ENCODE results near the gene AMMECR1. TPM values are rescaled to one million over a fixed set of nuclear protein-coding genes. Genes with fewer than 3 reads are reported as not detected.

AMMECR1 gene
- total and polyA plus RNA-seq, 2 of the 13 experiments (the other 11 are each of a cell fraction or from before 2014, with no cell fraction given) = 3.1 to 7.5 TPM

DNA sequence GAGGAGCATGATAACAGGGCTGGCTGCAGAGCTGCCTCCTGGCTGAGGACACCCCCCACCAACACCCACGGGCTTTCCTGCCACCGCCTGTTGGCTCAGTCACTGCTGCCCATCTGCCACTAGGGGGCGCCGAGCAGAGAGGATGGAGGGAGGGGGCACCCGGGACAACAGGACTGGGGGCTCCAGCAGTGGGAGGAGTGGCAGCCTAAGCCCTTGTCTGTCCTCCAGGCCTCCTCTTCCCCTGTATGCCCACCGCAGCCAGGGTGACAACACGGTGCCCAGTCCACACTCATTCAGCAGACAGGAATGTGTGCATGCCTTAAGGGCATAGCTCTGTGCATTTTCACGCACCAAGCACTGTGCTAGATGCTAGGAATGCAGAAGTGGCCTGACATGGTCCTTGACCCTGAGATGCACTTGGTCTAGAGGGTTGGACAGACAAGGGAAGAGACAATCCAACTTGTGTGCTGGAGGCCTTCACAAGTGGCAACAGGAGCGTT is 149.9 kb downstream of the AMMECR1 start:
- Histone ChIP-seq H2AFZ (ENCODE audit: low read length) (no peak overlapping the region), H3K4me2 (ENCODE audit: low read depth, low read length) (no peak overlapping the region), H3K4me1 (ENCODE audit: insufficient read depth, low read length) (no peaks in the 10 kb centered on the region), H3K79me2 (ENCODE audit: insufficient read depth, low read length) (no peaks in the 10 kb centered on the region), H3K9ac (ENCODE audit: insufficient read depth, low read depth, low read length) (no peak overlapping the region), H3K4me3 (replicated peaks in 1 of 3; ENCODE audit: insufficient read depth in 1 of 3, low read depth in 2 of 3, low read length in 3 of 3) (no peak overlapping the region), H3K36me3 (replicated peaks in 1 of 2; ENCODE audit: control insufficient read depth in 1 of 2, insufficient read depth in 2 of 2, low read length in 2 of 2) (no peaks in the 10 kb centered on the region), H3K9me3 (ENCODE audit: low read length) (no peaks in the 10 kb centered on the region), H3K27me3 (ENCODE audit: control insufficient read depth in 1 of 2, insufficient read depth in 2 of 2, low read length in 2 of 2) (no peaks in the 10 kb centered on the region), H4K20me1 (ENCODE audit: insufficient read depth, low read length) (no peaks in the 10 kb centered on the region), H3K27ac (ENCODE audit: extremely low read length, insufficient read depth, low read length) (no peak overlapping the region)
- intact Hi-C loops (cut with micrococcal nuclease; ENCODE audit: unreplicated experiment) (no loop called here), in situ Hi-C loops (cut with HindIII; ENCODE audit: extremely low pct_ligation_motif_present, low pct_unique_long_range_greater_than_20kb) (loop anchor here (25.0 kb wide), 1 partner anchor 669 kb away; no protein-coding TSS in a partner anchor)
- TF ChIP-seq, protein P1, sequence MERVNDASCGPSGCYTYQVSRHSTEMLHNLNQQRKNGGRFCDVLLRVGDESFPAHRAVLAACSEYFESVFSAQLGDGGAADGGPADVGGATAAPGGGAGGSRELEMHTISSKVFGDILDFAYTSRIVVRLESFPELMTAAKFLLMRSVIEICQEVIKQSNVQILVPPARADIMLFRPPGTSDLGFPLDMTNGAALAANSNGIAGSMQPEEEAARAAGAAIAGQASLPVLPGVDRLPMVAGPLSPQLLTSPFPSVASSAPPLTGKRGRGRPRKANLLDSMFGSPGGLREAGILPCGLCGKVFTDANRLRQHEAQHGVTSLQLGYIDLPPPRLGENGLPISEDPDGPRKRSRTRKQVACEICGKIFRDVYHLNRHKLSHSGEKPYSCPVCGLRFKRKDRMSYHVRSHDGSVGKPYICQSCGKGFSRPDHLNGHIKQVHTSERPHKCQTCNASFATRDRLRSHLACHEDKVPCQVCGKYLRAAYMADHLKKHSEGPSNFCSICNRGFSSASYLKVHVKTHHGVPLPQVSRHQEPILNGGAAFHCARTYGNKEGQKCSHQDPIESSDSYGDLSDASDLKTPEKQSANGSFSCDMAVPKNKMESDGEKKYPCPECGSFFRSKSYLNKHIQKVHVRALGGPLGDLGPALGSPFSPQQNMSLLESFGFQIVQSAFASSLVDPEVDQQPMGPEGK (CRISPR knock-in tag; IDR thresholded peaks at IDR 0.05) = peak; percentile 82
- TF ChIP-seq ZKSCAN8 (CRISPR knock-in tag; IDR thresholded peaks at IDR 0.05; ENCODE audit: borderline replicate concordance) = no peak
- TF ChIP-seq ZNF33B (CRISPR knock-in tag; IDR thresholded peaks at IDR 0.05) = no peak
- TF ChIP-seq MAFK (conservative IDR thresholded peaks at IDR 0.05 in 1 of 2, IDR thresholded peaks at IDR 0.05 in 1 of 2; ENCODE audit: low read length in 2 of 2) = no peak
- TF ChIP-seq, protein P2, sequence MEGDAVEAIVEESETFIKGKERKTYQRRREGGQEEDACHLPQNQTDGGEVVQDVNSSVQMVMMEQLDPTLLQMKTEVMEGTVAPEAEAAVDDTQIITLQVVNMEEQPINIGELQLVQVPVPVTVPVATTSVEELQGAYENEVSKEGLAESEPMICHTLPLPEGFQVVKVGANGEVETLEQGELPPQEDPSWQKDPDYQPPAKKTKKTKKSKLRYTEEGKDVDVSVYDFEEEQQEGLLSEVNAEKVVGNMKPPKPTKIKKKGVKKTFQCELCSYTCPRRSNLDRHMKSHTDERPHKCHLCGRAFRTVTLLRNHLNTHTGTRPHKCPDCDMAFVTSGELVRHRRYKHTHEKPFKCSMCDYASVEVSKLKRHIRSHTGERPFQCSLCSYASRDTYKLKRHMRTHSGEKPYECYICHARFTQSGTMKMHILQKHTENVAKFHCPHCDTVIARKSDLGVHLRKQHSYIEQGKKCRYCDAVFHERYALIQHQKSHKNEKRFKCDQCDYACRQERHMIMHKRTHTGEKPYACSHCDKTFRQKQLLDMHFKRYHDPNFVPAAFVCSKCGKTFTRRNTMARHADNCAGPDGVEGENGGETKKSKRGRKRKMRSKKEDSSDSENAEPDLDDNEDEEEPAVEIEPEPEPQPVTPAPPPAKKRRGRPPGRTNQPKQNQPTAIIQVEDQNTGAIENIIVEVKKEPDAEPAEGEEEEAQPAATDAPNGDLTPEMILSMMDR (CRISPR knock-in tag; IDR thresholded peaks at IDR 0.05) = peak; percentile 75
- TF ChIP-seq, protein P3, sequence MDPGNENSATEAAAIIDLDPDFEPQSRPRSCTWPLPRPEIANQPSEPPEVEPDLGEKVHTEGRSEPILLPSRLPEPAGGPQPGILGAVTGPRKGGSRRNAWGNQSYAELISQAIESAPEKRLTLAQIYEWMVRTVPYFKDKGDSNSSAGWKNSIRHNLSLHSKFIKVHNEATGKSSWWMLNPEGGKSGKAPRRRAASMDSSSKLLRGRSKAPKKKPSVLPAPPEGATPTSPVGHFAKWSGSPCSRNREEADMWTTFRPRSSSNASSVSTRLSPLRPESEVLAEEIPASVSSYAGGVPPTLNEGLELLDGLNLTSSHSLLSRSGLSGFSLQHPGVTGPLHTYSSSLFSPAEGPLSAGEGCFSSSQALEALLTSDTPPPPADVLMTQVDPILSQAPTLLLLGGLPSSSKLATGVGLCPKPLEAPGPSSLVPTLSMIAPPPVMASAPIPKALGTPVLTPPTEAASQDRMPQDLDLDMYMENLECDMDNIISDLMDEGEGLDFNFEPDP (CRISPR knock-in tag; conservative IDR thresholded peaks at IDR 0.05) = no peak
- no peak for TF ChIP-seq FOXK1 (CRISPR knock-in tag; IDR thresholded peaks at IDR 0.05; ENCODE audit: borderline replicate concordance, low read depth)
- no peak for TF ChIP-seq ZSCAN25 (CRISPR knock-in tag; IDR thresholded peaks at IDR 0.05)
- no peak for TF ChIP-seq TEAD3 (CRISPR knock-in tag; optimal IDR thresholded peaks at IDR 0.05; ENCODE audit: borderline replicate concordance)
- TF ChIP-seq, protein P4, sequence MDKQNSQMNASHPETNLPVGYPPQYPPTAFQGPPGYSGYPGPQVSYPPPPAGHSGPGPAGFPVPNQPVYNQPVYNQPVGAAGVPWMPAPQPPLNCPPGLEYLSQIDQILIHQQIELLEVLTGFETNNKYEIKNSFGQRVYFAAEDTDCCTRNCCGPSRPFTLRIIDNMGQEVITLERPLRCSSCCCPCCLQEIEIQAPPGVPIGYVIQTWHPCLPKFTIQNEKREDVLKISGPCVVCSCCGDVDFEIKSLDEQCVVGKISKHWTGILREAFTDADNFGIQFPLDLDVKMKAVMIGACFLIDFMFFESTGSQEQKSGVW (CRISPR knock-in tag; IDR thresholded peaks at IDR 0.05; ENCODE audit: borderline replicate concordance) = no peak
- ATAC-seq = peak; percentile 67
- ChIA-PET POLR2A (no interaction called here), CTCF (ENCODE audit: low intra/inter-chr PET ratio, low total read pairs) (no interaction called here)
- BruUV-seq (replicated peaks) = no TSS peak
- WGBS (ENCODE audit: low lambda C conversion rate) = 100% methylated on average over 1 of the region's 9 CpGs
- no peak for FAIRE-seq
- DNase-seq (ENCODE audit: low spot score) = no peak

Measured in HepG2 (cell line).